Astrocyte (in vitro differentiated cells and primary cell): ENCODE data around the gene IGBP1. TPM values are rescaled to one million over a fixed set of nuclear protein-coding genes. Genes with fewer than 3 reads are reported as not detected.

Source experiments
- total RNA-seq: library from RNA; stranded (reverse); gene quantifications from 2 replicates; pipeline ENCODE4 v1.2.1, GENCODE V29; 2021

Gene IGBP1
- total RNA-seq, 1 donor from 2014 or later: 41.1 TPM

Other genes with a start within 250 kb of the IGBP1 start
- gene AWAT2, start 83.5 kb upstream of the IGBP1 start, total RNA-seq: not detected in 2 replicates
- not detected in 2 replicates for gene OTUD6A, start 71.0 kb upstream of the IGBP1 start, total RNA-seq
- not detected in 2 replicates for gene DGAT2L6, start 44.0 kb downstream of the IGBP1 start, total RNA-seq
- gene AWAT1, start 101.2 kb downstream of the IGBP1 start, total RNA-seq: not detected in 2 replicates
- gene P2RY4, start 126.8 kb downstream of the IGBP1 start, total RNA-seq: 0.18 TPM in 1 of 2 replicates, not detected in the other
- not detected in 2 replicates for gene ARR3, start 134.9 kb downstream of the IGBP1 start, total RNA-seq
- not detected in 2 replicates for gene RAB41, start 148.7 kb downstream of the IGBP1 start, total RNA-seq
- gene PDZD11, start 156.5 kb downstream of the IGBP1 start, total RNA-seq: 47.4 and 48.9 TPM in 2 replicates
- gene KIF4A, start 156.7 kb downstream of the IGBP1 start, total RNA-seq: 1.7 and 3.0 TPM in 2 replicates